Right lobe of liver (tissue), 4 donors: ENCODE measurements around the gene IRF5.

Experiments
- CTCF ChIP-seq, 4 donors: fragments of 200-600 bp in 3 of 4; fragments of 450-650 bp in 1 of 4; IDR thresholded peaks; one replicate each; pipeline versions ENCODE4 v1.5.1 to v1.8.0; 2016 to 2022; ENCODE audit warnings: antibody characterized with exemption in 4 of 4, mild to moderate bottlenecking in 2 of 4
- POLR2A ChIP-seq: fragments of 450-650 bp; IDR thresholded peaks from one replicate; pipeline ENCODE4 v1.6.1; 2017; ENCODE audit warnings: antibody characterized with exemption, mild to moderate bottlenecking
- donor health status: DM: no; HTN: no; CAD: no.
- donor health status: DM: no; HTN: no; CAD: no.
- donor health status: DM: no; HTN: yes; CAD: no.

- TF ChIP-seq CTCF (IDR thresholded peaks at IDR 0.05) (no peak), POLR2A (no peak)
Observed at GRCh38 chr7:128937271-128937646, 468 bp upstream of the IRF5 start.
